ENCODE data around the gene STK11.

GRCh38 chr19:1223018-1223855, 17.7 kb downstream of the STK11 start:
- peak in 4 of 6 experiments; percentile 10 to 44 (median 38) for TF ChIP-seq CTCF (IDR thresholded peaks at IDR 0.05)
- TF ChIP-seq POLR2A (IDR thresholded peaks at IDR 0.05): no peak
